ENCODE results near the gene POLD3. TPM values are rescaled to one million over a fixed set of nuclear protein-coding genes. Genes with fewer than 3 reads are reported as not detected.
"Not testable (repeated sequence)": the region's sequence is repeated elsewhere in the genome, so short reads cannot be mapped to it uniquely, and the experiment has no call there.

The POLD3 gene
- polyA plus RNA-seq, 1 donor = 13.8 TPM

GRCh38 chr11:74583024-74583624 lies 9.3 kb upstream of the POLD3 start:
- DNase-seq (ENCODE audit: low read depth) = no peak

GRCh38 chr11:74590492-74590891 lies 1.9 kb upstream of the POLD3 start:
- DNase-seq (ENCODE audit: low read depth) = not testable (repeated sequence)

GRCh38 chr11:74592063-74592440 lies 330 bp upstream of the POLD3 start:
- DNase-seq (ENCODE audit: low read depth) = no peak

- DNase-seq (ENCODE audit: low read depth) = no peak
Observed at GRCh38 chr11:74593463-74593862, 1.1 kb downstream of the POLD3 start.

- no peak for DNase-seq (ENCODE audit: low read depth)
Observed at GRCh38 chr11:74602637-74603556, 10.5 kb downstream of the POLD3 start.

GRCh38 chr11:74603845-74604244 lies 11.5 kb downstream of the POLD3 start:
- no peak for DNase-seq (ENCODE audit: low read depth)

- DNase-seq (ENCODE audit: low read depth) = no peak
Observed at GRCh38 chr11:74604311-74604710, 11.9 kb downstream of the POLD3 start.

- no peak for DNase-seq (ENCODE audit: low read depth)
Observed at GRCh38 chr11:74605403-74605802, 13.0 kb downstream of the POLD3 start.

- no peak for DNase-seq (ENCODE audit: low read depth)
Observed at GRCh38 chr11:74608431-74608830, 16.0 kb downstream of the POLD3 start.

GRCh38 chr11:74611369-74611861 lies 19.0 kb downstream of the POLD3 start:
- no peak for DNase-seq (ENCODE audit: low read depth)

- DNase-seq (ENCODE audit: low read depth) = no peak
Observed at GRCh38 chr11:74612877-74613276, 20.5 kb downstream of the POLD3 start.

- DNase-seq (ENCODE audit: low read depth) = no peak
Observed at GRCh38 chr11:74615311-74615710, 22.9 kb downstream of the POLD3 start.

- no peak for DNase-seq (ENCODE audit: low read depth)
Observed at GRCh38 chr11:74615988-74616387, 23.6 kb downstream of the POLD3 start.

- DNase-seq (ENCODE audit: low read depth) = no peak
Observed at GRCh38 chr11:74620531-74620930, 28.1 kb downstream of the POLD3 start.

- no peak for DNase-seq (ENCODE audit: low read depth)
Observed at GRCh38 chr11:74626130-74626529, 33.7 kb downstream of the POLD3 start.

- no peak for DNase-seq (ENCODE audit: low read depth)
Observed at GRCh38 chr11:74626604-74627003, 34.2 kb downstream of the POLD3 start.

GRCh38 chr11:74627381-74627780 lies 35.0 kb downstream of the POLD3 start:
- no peak for DNase-seq (ENCODE audit: low read depth)

GRCh38 chr11:74630043-74630442 lies 37.7 kb downstream of the POLD3 start:
- no peak for DNase-seq (ENCODE audit: low read depth)

- no peak for DNase-seq (ENCODE audit: low read depth)
Observed at GRCh38 chr11:74633406-74634393, 41.3 kb downstream of the POLD3 start.

- no peak for DNase-seq (ENCODE audit: low read depth)
Observed at GRCh38 chr11:74634537-74634936, 42.2 kb downstream of the POLD3 start.

GRCh38 chr11:74636630-74637184 lies 44.3 kb downstream of the POLD3 start:
- DNase-seq (ENCODE audit: low read depth) = no peak
